ENCODE data around the gene ABCA6. TPM values are rescaled to one million over a fixed set of nuclear protein-coding genes. Genes with fewer than 3 reads are reported as not detected.

ABCA6 gene
- total and polyA plus RNA-seq, 4 donors = 1.9 to 132 (median 8.7) TPM

DNA sequence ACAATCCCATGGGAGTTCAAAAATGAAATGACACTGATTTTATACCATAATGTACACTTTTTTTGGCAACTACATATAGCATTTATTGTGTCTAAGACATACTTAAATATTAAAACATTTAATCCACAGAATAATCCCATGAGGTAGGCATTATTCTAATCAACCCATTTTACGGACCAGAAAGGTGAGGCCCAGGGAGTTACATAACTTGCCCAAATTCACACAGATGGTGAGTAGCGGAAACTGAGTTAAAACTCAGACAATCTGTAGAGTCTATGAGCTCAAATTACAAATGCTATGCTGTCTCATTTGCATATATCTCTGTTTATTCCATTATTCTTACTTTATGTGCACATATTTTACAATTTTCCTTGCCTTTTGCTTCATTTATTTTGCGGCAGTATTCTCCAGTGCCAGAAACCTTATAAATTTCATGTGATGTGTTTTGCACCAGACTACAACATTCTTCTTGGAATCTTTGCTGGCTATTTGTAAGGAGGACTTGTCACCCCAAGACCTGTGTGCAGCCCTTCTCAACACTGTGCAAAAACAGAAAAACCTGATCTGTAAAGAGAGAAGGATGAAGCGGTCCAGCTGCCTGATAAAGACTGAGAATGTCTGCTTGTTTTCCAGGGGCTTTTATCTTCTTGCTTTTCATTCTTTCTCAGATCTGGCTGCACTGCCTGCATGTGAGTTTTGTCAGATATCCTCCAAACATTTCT, 78.7 kb downstream of the ABCA6 start:
- Histone ChIP-seq H3K4me1 (ENCODE audit: control insufficient read depth in 5 of 5, insufficient read depth in 5 of 5, low read length in 5 of 5) (peaks cover 0 to 12% (median 0%) of the 10 kb centered on the region in 5 donors), H3K27ac (ENCODE audit: low read depth in 1 of 2, low read length in 1 of 2) (no peak overlapping the region), H3K27me3 (ENCODE audit: control insufficient read depth in 3 of 3, insufficient read depth in 3 of 3, low read length in 2 of 3) (no peaks in the 10 kb centered on the region), H3K9ac (ENCODE audit: insufficient read depth in 1 of 2, low read length in 2 of 2) (no peak overlapping the region), H3K9me3 (ENCODE audit: control insufficient read depth in 4 of 4, insufficient read depth in 3 of 4, low read length in 3 of 4) (no peaks in the 10 kb centered on the region), H3K36me3 (ENCODE audit: control insufficient read depth in 4 of 4, insufficient read depth in 4 of 4, low read length in 4 of 4) (peaks cover 0 to 8% (median 2%) of the 10 kb centered on the region in 4 donors), H3K4me3 (no peak overlapping the region)
- ATAC-seq (ENCODE audit: insufficient read depth, low FRiP score) (no peak), DNase-seq (peak in 1 of 3 donors; percentile 19)
- no peak for TF ChIP-seq CTCF (IDR thresholded peaks at IDR 0.05; ENCODE audit: control extremely low read depth, extremely low read depth)
- WGBS, 2 donors = 73 to 87% methylated on average over 4 of the region's 4 CpGs

- TF ChIP-seq CTCF (IDR thresholded peaks at IDR 0.05; ENCODE audit: control extremely low read depth, extremely low read depth) = no peak
- no peak overlapping the region for H3K27ac ChIP-seq (ENCODE audit: low read depth in 1 of 2, low read length in 1 of 2)
- 91 to 97% methylated on average over 4 of the region's 4 CpGs for WGBS, 2 donors
- no peak overlapping the region for H3K9ac ChIP-seq (ENCODE audit: insufficient read depth in 1 of 2, low read length in 2 of 2)
- H3K4me1 ChIP-seq (ENCODE audit: control insufficient read depth in 5 of 5, insufficient read depth in 5 of 5, low read length in 5 of 5) = peaks cover 0 to 12% (median 0%) of the 10 kb centered on the region in 5 donors
- H3K36me3 ChIP-seq (ENCODE audit: control insufficient read depth in 4 of 4, insufficient read depth in 4 of 4, low read length in 4 of 4) = peaks cover 0 to 6% (median 2%) of the 10 kb centered on the region in 4 donors
- no peaks in the 10 kb centered on the region for H3K27me3 ChIP-seq (ENCODE audit: control insufficient read depth in 3 of 3, insufficient read depth in 3 of 3, low read length in 2 of 3)
- no peak overlapping the region for H3K4me3 ChIP-seq
- H3K9me3 ChIP-seq (ENCODE audit: control insufficient read depth in 4 of 4, insufficient read depth in 3 of 4, low read length in 3 of 4) = no peaks in the 10 kb centered on the region
- peak in 1 of 3 donors; percentile 9 for DNase-seq
- ATAC-seq (ENCODE audit: insufficient read depth, low FRiP score) = no peak
Measured at GRCh38 chr17:69061721-69062556, 79.8 kb downstream of the ABCA6 start.

GRCh38 chr17:69060822-69061221, 80.9 kb downstream of the ABCA6 start, which contains the start of gene ABCA9:
Gene ABCA9 (minus strand): TSS chr17:69060927. CDS start chr17:69051126, 9,801 bp downstream.
- TF ChIP-seq CTCF (IDR thresholded peaks at IDR 0.05; ENCODE audit: control extremely low read depth, extremely low read depth) = no peak
- Histone ChIP-seq H3K9ac (ENCODE audit: insufficient read depth in 1 of 2, low read length in 2 of 2) (no peak within 1 kb of the TSS), H3K27me3 (ENCODE audit: control insufficient read depth in 3 of 3, insufficient read depth in 3 of 3, low read length in 2 of 3) (no peaks in the 10 kb centered on the region), H3K9me3 (ENCODE audit: control insufficient read depth in 4 of 4, insufficient read depth in 3 of 4, low read length in 3 of 4) (no peaks in the 10 kb centered on the region), H3K27ac (ENCODE audit: low read depth in 1 of 2, low read length in 1 of 2) (no peak within 1 kb of the TSS), H3K4me1 (ENCODE audit: control insufficient read depth in 5 of 5, insufficient read depth in 5 of 5, low read length in 5 of 5) (peaks cover 0 to 12% (median 0%) of the 10 kb centered on the region in 5 donors), H3K36me3 (ENCODE audit: control insufficient read depth in 4 of 4, insufficient read depth in 4 of 4, low read length in 4 of 4) (no peaks in the 10 kb centered on the region), H3K4me3 (no peak within 1 kb of the TSS)
- ATAC-seq (ENCODE audit: insufficient read depth, low FRiP score) (no peak), DNase-seq (peak in 2 of 3 donors; percentile 72 to 79)
- 43 to 56% methylated on average over 2 of the region's 2 CpGs for WGBS, 2 donors

Measured in lung (tissue), 12 donors.